HepG2 (cell line): ENCODE measurements around the gene PDE2A. TPM values are rescaled to one million over a fixed set of nuclear protein-coding genes. Genes with fewer than 3 reads are reported as not detected.

Experiments used
- ATAC-seq: fragments of 200-7000 bp; cut with Tn5 transposase; 3 replicates; pipeline ENCODE4 v1.9.1; 2020; ENCODE audit warnings: mild to moderate bottlenecking, moderate library complexity
- BruUV-seq: library from RNA; stranded (reverse); fragments of 400-500 nt; replicated peaks from 2 replicates; lab custom pipeline; 2021; lab: Mats Ljungman, UMichigan
- CTCF ChIA-PET: fragments of 300-600 bp; formaldehyde crosslinking; extraction: SDS; loops from one replicate; lab custom pipeline; 2021; ENCODE audit warnings: low total read pairs, inconsistent platforms, low intra/inter-chr PET ratio; lab: Yijun Ruan, JAX
- POLR2A ChIA-PET: fragments of 350-600 bp; sonication (Branson Sonifier 250); formaldehyde crosslinking; loops from one replicate; lab custom pipeline; 2020; ENCODE audit warnings: antibody characterized with exemption, inconsistent platforms; lab: Yijun Ruan, JAX
- DNase-seq: peaks from one replicate; pipeline ENCODE4 v3.0.0-alpha.2; 2015; ENCODE audit warnings: low spot score
- FAIRE-seq: peaks from 3 replicates; lab custom pipeline; 2011; peaks lifted over from hg19 to GRCh38; lab: Jason Lieb, UNC
- H2AFZ ChIP-seq: one replicate; pipeline ENCODE4 v1.6.1; 2011; ENCODE audit warnings: low read length, inconsistent platforms
- H3K27ac ChIP-seq: fragments of 300-600 bp; 3 replicates; pipeline ENCODE4 v1.8.0; 2011; ENCODE audit warnings: mixed run types, mild to moderate bottlenecking, mixed read lengths, low read length, inconsistent platforms; ENCODE audit not compliant: insufficient read depth; ENCODE audit errors: extremely low read length
- H3K27me3 ChIP-seq, 2 experiments: fragments of 200-600 bp in 1 of 2; 2 replicates in 1 of 2; 3 replicates in 1 of 2; pipeline versions ENCODE4 v1.6.0 to v1.8.0; 2011; ENCODE audit warnings: low read length in 2 of 2, mild to moderate bottlenecking in 2 of 2, moderate library complexity in 2 of 2, inconsistent platforms in 1 of 2; ENCODE audit not compliant: insufficient read depth in 2 of 2, control insufficient read depth in 1 of 2
- H3K36me3 ChIP-seq, 2 experiments: fragments of 200-600 bp in 1 of 2; replicated peaks in 1 of 2; 2 replicates in 1 of 2; 3 replicates in 1 of 2; pipeline versions ENCODE4 v1.5.1 to v1.8.0; 2011; ENCODE audit warnings: low read length in 2 of 2, inconsistent platforms in 1 of 2; ENCODE audit not compliant: insufficient read depth in 2 of 2, control insufficient read depth in 1 of 2
- H3K4me1 ChIP-seq: 2 replicates; pipeline ENCODE4 v1.5.1; 2012; ENCODE audit warnings: low read length, inconsistent platforms; ENCODE audit not compliant: insufficient read depth
- H3K4me2 ChIP-seq: 2 replicates; pipeline ENCODE4 v1.6.0; 2011; ENCODE audit warnings: low read depth, low read length, inconsistent platforms
- H3K4me3 ChIP-seq, 3 experiments: fragments of 200-600 bp in 1 of 3; sonication (generic), shearing (Covaris generic) in 1 of 3; replicated peaks in 1 of 3; 2 replicates each; pipeline ENCODE4 v1.5.1; 2011 to 2016; ENCODE audit warnings: low read length in 3 of 3, inconsistent platforms in 2 of 3, low read depth in 2 of 3, mild to moderate bottlenecking in 2 of 3, control low read depth in 1 of 3, mixed read lengths in 1 of 3; ENCODE audit not compliant: insufficient read depth in 1 of 3
- H3K79me2 ChIP-seq: one replicate; pipeline ENCODE4 v1.6.1; 2011; ENCODE audit warnings: low read length, inconsistent platforms; ENCODE audit not compliant: insufficient read depth
- H3K9ac ChIP-seq: 2 replicates; pipeline ENCODE4 v1.6.0; 2011; ENCODE audit warnings: mild to moderate bottlenecking, low read depth, low read length, inconsistent platforms; ENCODE audit not compliant: insufficient read depth
- H3K9me3 ChIP-seq: 2 replicates; pipeline ENCODE4 v1.5.1; 2012; ENCODE audit warnings: mild to moderate bottlenecking, low read length
- H4K20me1 ChIP-seq: 2 replicates; pipeline ENCODE4 v1.6.0; 2011; ENCODE audit warnings: inconsistent platforms, mild to moderate bottlenecking, low read length, moderate library complexity; ENCODE audit not compliant: insufficient read depth
- ARID5B ChIP-seq: IDR thresholded peaks from 2 replicates; pipeline ENCODE4 v1.4.0; 2020; ENCODE audit warnings: mild to moderate bottlenecking, missing genetic modification reagents
- FOXO1 ChIP-seq: sonication (generic); formaldehyde crosslinking; IDR thresholded peaks from 2 replicates; pipeline ENCODE4 v1.4.0; 2020; ENCODE audit warnings: missing genetic modification reagents
- IKZF5 ChIP-seq: IDR thresholded peaks from 2 replicates; pipeline ENCODE4 v1.6.1; 2018; ENCODE audit warnings: missing genetic modification reagents, mild to moderate bottlenecking, missing compliant biosample characterization
- NFIC ChIP-seq: IDR thresholded peaks from 2 replicates; pipeline ENCODE4 v1.6.1; 2012; ENCODE audit warnings: mild to moderate bottlenecking, low read length, inconsistent platforms
- NKX3-1 ChIP-seq: sonication (generic); formaldehyde crosslinking; IDR thresholded peaks from 2 replicates; pipeline ENCODE4 v1.5.0; 2020; ENCODE audit warnings: missing genetic modification reagents
- SIN3A ChIP-seq: IDR thresholded peaks from 2 replicates; pipeline ENCODE4 v1.6.1; 2011; ENCODE audit warnings: low read depth, mild to moderate bottlenecking, control low read depth, low read length, borderline replicate concordance
- SPEN ChIP-seq: sonication (generic); formaldehyde crosslinking; IDR thresholded peaks from 2 replicates; pipeline ENCODE4 v1.5.1; 2020; ENCODE audit warnings: low read depth, mild to moderate bottlenecking, missing genetic modification reagents
- whole genome bisulfite sequencing: methylation state at CpG from one replicate; pipeline ENCODE4 v1.1.6; 2017; ENCODE audit warnings: low lambda C conversion rate; 5-methylcytosine and 5-hydroxymethylcytosine counted together
- in situ Hi-C: cut with HindIII; loops from 2 replicates; pipeline ENCODE4 v1.10.0; 2017; ENCODE audit warnings: low pct_unique_long_range_greater_than_20kb; ENCODE audit not compliant: extremely low pct_ligation_motif_present
- intact Hi-C: fragments of 100-400 bp; cut with micrococcal nuclease; formaldehyde crosslinking; loops from one replicate; pipeline ENCODE4 v1.10.0; 2022; ENCODE audit not compliant: unreplicated experiment
- polyA plus RNA-seq, 8 experiments: library from polyadenylated mRNA; depleted of rRNA in 3 of 8; stranded (reverse) in 7 of 8; unstranded in 1 of 8; fragments of >200 nt; fragmentation: Illumina TruSeq in 4 of 8; extraction: Trizol in 4 of 8; gene quantifications; 2 replicates each; pipeline versions ENCODE4 v1.2.1 to v1.2.3, GENCODE V29; 2011 to 2016; ENCODE audit warnings: low read depth in 4 of 8, missing spikeins in 1 of 8, mixed read lengths in 1 of 8; ENCODE audit not compliant: insufficient read depth in 1 of 8
- total RNA-seq, 5 experiments: library from RNA; depleted of rRNA; stranded (reverse); fragments of >200 nt; fragmentation: Illumina TruSeq; extraction: Trizol; gene quantifications; 2 replicates each; pipeline ENCODE4 v1.2.3, GENCODE V29; 2016; ENCODE audit warnings: low read depth in 1 of 5
- TF ChIP-seq, protein P1 (sequence below): sonication (generic); formaldehyde crosslinking; IDR thresholded peaks from 2 replicates; pipeline ENCODE4 v1.4.0; 2020; ENCODE audit warnings: missing genetic modification reagents
- TF ChIP-seq, protein P2 (sequence below): IDR thresholded peaks from 2 replicates; pipeline ENCODE4 v1.6.1; 2012; ENCODE audit warnings: low read length, improper control_type of control experiment
- TF ChIP-seq, protein P3 (sequence below): sonication (generic); formaldehyde crosslinking; IDR thresholded peaks from 2 replicates; pipeline ENCODE4 v1.4.0; 2020; ENCODE audit warnings: missing genetic modification reagents

Gene PDE2A
- total and polyA plus RNA-seq, 2 of the 13 experiments (the other 11 are each of a cell fraction or from before 2014, with no cell fraction given) = 3.1 TPM; not detected in 1

- peak overlapping the region; percentile 52 for H2AFZ ChIP-seq
- peak; percentile 53 for DNase-seq
- POLR2A ChIA-PET = no interaction called here
- TF ChIP-seq SIN3A = no peak
- TF ChIP-seq, protein P1, sequence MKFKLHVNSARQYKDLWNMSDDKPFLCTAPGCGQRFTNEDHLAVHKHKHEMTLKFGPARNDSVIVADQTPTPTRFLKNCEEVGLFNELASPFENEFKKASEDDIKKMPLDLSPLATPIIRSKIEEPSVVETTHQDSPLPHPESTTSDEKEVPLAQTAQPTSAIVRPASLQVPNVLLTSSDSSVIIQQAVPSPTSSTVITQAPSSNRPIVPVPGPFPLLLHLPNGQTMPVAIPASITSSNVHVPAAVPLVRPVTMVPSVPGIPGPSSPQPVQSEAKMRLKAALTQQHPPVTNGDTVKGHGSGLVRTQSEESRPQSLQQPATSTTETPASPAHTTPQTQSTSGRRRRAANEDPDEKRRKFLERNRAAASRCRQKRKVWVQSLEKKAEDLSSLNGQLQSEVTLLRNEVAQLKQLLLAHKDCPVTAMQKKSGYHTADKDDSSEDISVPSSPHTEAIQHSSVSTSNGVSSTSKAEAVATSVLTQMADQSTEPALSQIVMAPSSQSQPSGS (CRISPR knock-in tag) = no peak
- TF ChIP-seq, protein P2, sequence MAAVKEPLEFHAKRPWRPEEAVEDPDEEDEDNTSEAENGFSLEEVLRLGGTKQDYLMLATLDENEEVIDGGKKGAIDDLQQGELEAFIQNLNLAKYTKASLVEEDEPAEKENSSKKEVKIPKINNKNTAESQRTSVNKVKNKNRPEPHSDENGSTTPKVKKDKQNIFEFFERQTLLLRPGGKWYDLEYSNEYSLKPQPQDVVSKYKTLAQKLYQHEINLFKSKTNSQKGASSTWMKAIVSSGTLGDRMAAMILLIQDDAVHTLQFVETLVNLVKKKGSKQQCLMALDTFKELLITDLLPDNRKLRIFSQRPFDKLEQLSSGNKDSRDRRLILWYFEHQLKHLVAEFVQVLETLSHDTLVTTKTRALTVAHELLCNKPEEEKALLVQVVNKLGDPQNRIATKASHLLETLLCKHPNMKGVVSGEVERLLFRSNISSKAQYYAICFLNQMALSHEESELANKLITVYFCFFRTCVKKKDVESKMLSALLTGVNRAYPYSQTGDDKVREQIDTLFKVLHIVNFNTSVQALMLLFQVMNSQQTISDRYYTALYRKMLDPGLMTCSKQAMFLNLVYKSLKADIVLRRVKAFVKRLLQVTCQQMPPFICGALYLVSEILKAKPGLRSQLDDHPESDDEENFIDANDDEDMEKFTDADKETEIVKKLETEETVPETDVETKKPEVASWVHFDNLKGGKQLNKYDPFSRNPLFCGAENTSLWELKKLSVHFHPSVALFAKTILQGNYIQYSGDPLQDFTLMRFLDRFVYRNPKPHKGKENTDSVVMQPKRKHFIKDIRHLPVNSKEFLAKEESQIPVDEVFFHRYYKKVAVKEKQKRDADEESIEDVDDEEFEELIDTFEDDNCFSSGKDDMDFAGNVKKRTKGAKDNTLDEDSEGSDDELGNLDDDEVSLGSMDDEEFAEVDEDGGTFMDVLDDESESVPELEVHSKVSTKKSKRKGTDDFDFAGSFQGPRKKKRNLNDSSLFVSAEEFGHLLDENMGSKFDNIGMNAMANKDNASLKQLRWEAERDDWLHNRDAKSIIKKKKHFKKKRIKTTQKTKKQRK = no peak
- TF ChIP-seq IKZF5 (CRISPR knock-in tag) = peak; percentile 55; the same call in 1 of the 2 replicates
- TF ChIP-seq, protein P3, sequence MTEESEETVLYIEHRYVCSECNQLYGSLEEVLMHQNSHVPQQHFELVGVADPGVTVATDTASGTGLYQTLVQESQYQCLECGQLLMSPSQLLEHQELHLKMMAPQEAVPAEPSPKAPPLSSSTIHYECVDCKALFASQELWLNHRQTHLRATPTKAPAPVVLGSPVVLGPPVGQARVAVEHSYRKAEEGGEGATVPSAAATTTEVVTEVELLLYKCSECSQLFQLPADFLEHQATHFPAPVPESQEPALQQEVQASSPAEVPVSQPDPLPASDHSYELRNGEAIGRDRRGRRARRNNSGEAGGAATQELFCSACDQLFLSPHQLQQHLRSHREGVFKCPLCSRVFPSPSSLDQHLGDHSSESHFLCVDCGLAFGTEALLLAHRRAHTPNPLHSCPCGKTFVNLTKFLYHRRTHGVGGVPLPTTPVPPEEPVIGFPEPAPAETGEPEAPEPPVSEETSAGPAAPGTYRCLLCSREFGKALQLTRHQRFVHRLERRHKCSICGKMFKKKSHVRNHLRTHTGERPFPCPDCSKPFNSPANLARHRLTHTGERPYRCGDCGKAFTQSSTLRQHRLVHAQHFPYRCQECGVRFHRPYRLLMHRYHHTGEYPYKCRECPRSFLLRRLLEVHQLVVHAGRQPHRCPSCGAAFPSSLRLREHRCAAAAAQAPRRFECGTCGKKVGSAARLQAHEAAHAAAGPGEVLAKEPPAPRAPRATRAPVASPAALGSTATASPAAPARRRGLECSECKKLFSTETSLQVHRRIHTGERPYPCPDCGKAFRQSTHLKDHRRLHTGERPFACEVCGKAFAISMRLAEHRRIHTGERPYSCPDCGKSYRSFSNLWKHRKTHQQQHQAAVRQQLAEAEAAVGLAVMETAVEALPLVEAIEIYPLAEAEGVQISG (CRISPR knock-in tag) = no peak
- TF ChIP-seq FOXO1 = peak; percentile 72; the same call in 1 of the 2 replicates
- peak; percentile 34; the same call in 1 of the 2 replicates for TF ChIP-seq ARID5B (CRISPR knock-in tag)
- TF ChIP-seq NFIC = no peak
- peak; percentile 55; the same call in 1 of the 2 replicates for TF ChIP-seq SPEN (CRISPR knock-in tag)
- no peak for TF ChIP-seq NKX3-1
These were observed 48.4 kb downstream of the PDE2A start for GRCh38 chr11:72625691-72626413.

More at GRCh38 chr11:72625691-72626413, 48.4 kb downstream of the PDE2A start:
- Histone ChIP-seq H3K9ac (peak overlapping the region; percentile 39; the same call in 1 of the 2 replicates), H4K20me1 (no peaks in the 10 kb centered on the region), H3K27me3 (peaks cover 7 to 58% of the 10 kb centered on the region in 2 experiments), H3K36me3 (no peaks in the 10 kb centered on the region), H3K4me2 (peak overlapping the region; percentile 83), H3K27ac (no peak overlapping the region), H3K79me2 (no peaks in the 10 kb centered on the region), H3K9me3 (no peaks in the 10 kb centered on the region), H3K4me3 (peak overlapping the region in 1 of 3 experiments; percentile 54; a peak in 3 of 6 replicates), H3K4me1 (peaks cover 26% of the 10 kb centered on the region)
- 31% methylated on average over 10 of the region's 20 CpGs for WGBS
- CTCF ChIA-PET = no interaction called here
- ATAC-seq (peak; percentile 92), FAIRE-seq (no peak)
- BruUV-seq = no TSS peak
- in situ Hi-C loops (no loop called here), intact Hi-C loops (no loop called here)
